OCI-LY1 (cell line): ENCODE data around the gene KCNE2.

ENCODE experiments used
- H2AFZ ChIP-seq: fragments of 200-600 bp; sonication (generic), shearing (Covaris generic); 2 replicates; pipeline ENCODE4 v1.6.0; 2014; ENCODE audit warnings: antibody characterized with exemption, mild to moderate bottlenecking, low read length
- H3F3A ChIP-seq: fragments of 200-600 bp; sonication (generic), shearing (Covaris generic); 2 replicates; pipeline ENCODE4 v1.6.0; 2014; ENCODE audit warnings: mild to moderate bottlenecking, antibody characterized with exemption, low read length, moderate library complexity; ENCODE audit not compliant: insufficient read depth
- H3K27ac ChIP-seq: fragments of 200-600 bp; sonication (generic); 2 replicates; pipeline ENCODE4 v1.5.1; 2014; ENCODE audit warnings: low read length, mixed run types, mild to moderate bottlenecking, low read depth; ENCODE audit not compliant: poor library complexity, severe bottlenecking
- H3K27me3 ChIP-seq: fragments of 200-600 bp; sonication (generic); 2 replicates; pipeline ENCODE4 v1.6.0; 2014; ENCODE audit warnings: antibody characterized with exemption, mild to moderate bottlenecking, low read length, moderate library complexity; ENCODE audit not compliant: insufficient read depth
- H3K36me3 ChIP-seq: fragments of 200-600 bp; sonication (generic); 2 replicates; pipeline ENCODE4 v1.6.1; 2014; ENCODE audit warnings: mild to moderate bottlenecking, antibody characterized with exemption, low read length, moderate library complexity, mixed read lengths; ENCODE audit not compliant: insufficient read depth
- H3K4me1 ChIP-seq: fragments of 200-600 bp; sonication (generic); 2 replicates; pipeline ENCODE4 v1.5.1; 2014; ENCODE audit warnings: mild to moderate bottlenecking, low read length, moderate library complexity; ENCODE audit not compliant: insufficient read depth, severe bottlenecking
- H3K4me2 ChIP-seq: fragments of 200-600 bp; sonication (generic), shearing (Covaris generic); 2 replicates; pipeline ENCODE4 v1.6.1; 2014; ENCODE audit warnings: low read length
- H3K4me3 ChIP-seq: fragments of 200-600 bp; sonication (generic); 2 replicates; pipeline ENCODE4 v1.5.1; 2014; ENCODE audit warnings: low read length, low read depth, mild to moderate bottlenecking, mixed read lengths; ENCODE audit not compliant: poor library complexity, severe bottlenecking
- H3K79me2 ChIP-seq: fragments of 200-600 bp; shearing (Covaris generic); 2 replicates; pipeline ENCODE4 v1.6.1; 2016; ENCODE audit warnings: mixed run types, low read length, mixed read lengths; ENCODE audit not compliant: insufficient read depth
- H3K9ac ChIP-seq: fragments of 200-600 bp; sonication (generic), shearing (Covaris generic); 2 replicates; pipeline ENCODE4 v1.6.1; 2014; ENCODE audit warnings: mild to moderate bottlenecking, low read length, mixed read lengths
- H3K9me2 ChIP-seq: fragments of 200-600 bp; sonication (generic), shearing (Covaris generic); 2 replicates; pipeline ENCODE4 v1.6.1; 2014; ENCODE audit warnings: low read depth, mild to moderate bottlenecking, low read length, mixed read lengths
- H3K9me3 ChIP-seq: fragments of 200-600 bp; shearing (Covaris generic); 2 replicates; pipeline ENCODE4 v1.6.1; 2014; ENCODE audit warnings: low read length, mixed read lengths
- H4K20me1 ChIP-seq: fragments of 200-600 bp; sonication (generic), shearing (Covaris generic); 2 replicates; pipeline ENCODE4 v1.6.0; 2016; ENCODE audit warnings: mild to moderate bottlenecking, low read length; ENCODE audit not compliant: insufficient read depth
- EZH2 ChIP-seq: fragments of 200-600 bp; sonication (generic), shearing (Covaris generic); IDR thresholded peaks from 2 replicates; pipeline ENCODE4 v1.8.0; 2017; ENCODE audit warnings: borderline replicate concordance, mixed run types, mild to moderate bottlenecking, antibody characterized with exemption, low read length, moderate library complexity, mixed read lengths
- TF ChIP-seq, protein P1 (sequence below): fragments of 200-600 bp; sonication (generic), shearing (Covaris generic); IDR thresholded peaks from 2 replicates; pipeline ENCODE4 v1.5.1; 2017; ENCODE audit warnings: mild to moderate bottlenecking, antibody characterized with exemption, low read length, moderate library complexity, mixed read lengths

The KCNE2 gene

DNA sequence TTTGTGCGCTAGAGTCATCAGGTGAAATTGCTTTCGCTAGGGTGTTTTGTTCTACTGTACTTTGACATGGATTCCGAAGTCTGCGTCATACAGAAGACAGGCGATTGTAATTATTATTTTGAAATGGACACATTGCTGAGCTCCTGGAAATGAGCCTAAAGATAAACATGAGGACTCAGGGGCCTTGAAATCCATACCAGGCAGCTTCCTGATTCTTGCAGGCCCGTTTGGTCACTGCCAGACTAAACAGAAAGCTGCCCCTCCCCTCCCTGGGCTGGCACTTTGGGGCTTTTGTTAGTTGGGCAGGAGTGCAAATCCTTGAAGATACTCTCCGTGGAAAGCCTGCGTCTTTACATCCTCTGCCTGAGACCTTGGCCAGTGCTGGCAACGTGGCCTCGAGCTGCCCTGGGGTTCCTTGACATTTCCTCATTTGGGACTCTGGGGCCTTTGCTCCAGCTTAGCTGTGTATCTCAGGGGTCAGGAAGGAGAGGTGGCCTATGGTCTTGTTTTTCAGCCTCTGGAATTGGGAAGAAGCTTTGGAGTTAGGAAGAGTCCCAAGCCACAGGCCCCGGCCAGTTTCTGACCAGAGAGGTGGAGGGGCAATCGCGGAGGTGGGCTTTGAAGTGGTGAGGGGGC lies 26.9 kb upstream of the KCNE2 start:
- H3K27ac ChIP-seq: no peak overlapping the region
- no peak overlapping the region for H2AFZ ChIP-seq
- no peak overlapping the region for H3K4me2 ChIP-seq
- no peaks in the 10 kb centered on the region for H3K9me2 ChIP-seq
- peaks cover under 1% of the 10 kb centered on the region for H3K27me3 ChIP-seq
- no peaks in the 10 kb centered on the region for H3F3A ChIP-seq
- TF ChIP-seq, protein P1, sequence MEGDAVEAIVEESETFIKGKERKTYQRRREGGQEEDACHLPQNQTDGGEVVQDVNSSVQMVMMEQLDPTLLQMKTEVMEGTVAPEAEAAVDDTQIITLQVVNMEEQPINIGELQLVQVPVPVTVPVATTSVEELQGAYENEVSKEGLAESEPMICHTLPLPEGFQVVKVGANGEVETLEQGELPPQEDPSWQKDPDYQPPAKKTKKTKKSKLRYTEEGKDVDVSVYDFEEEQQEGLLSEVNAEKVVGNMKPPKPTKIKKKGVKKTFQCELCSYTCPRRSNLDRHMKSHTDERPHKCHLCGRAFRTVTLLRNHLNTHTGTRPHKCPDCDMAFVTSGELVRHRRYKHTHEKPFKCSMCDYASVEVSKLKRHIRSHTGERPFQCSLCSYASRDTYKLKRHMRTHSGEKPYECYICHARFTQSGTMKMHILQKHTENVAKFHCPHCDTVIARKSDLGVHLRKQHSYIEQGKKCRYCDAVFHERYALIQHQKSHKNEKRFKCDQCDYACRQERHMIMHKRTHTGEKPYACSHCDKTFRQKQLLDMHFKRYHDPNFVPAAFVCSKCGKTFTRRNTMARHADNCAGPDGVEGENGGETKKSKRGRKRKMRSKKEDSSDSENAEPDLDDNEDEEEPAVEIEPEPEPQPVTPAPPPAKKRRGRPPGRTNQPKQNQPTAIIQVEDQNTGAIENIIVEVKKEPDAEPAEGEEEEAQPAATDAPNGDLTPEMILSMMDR: no peak
- TF ChIP-seq EZH2: no peak
- no peaks in the 10 kb centered on the region for H3K36me3 ChIP-seq
- no peak overlapping the region for H3K4me3 ChIP-seq
- H3K9ac ChIP-seq: no peak overlapping the region
- H3K79me2 ChIP-seq: no peaks in the 10 kb centered on the region
- H3K4me1 ChIP-seq: no peaks in the 10 kb centered on the region
- H4K20me1 ChIP-seq: no peaks in the 10 kb centered on the region
- no peaks in the 10 kb centered on the region for H3K9me3 ChIP-seq

DNA sequence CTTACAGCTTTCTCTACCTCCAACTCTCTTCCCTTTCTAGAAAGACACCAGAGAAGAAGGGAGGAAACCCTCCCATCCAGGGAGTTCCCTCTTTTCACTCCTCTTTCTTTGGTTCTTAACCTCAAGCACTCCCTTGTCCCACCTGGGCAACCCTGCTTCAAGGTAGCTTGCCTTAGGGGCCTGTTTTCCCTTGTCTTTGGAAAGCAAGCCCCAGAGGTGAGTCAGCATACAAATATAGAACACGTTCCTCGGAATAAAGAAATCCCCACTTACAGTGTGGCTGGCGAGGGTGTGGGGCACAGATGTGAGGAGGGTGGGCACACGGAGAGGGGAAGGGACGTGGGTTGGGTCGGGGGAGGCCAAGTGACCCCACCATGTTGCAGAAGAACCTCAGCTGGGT lies 26.1 kb upstream of the KCNE2 start:
- H3K4me1 ChIP-seq: no peaks in the 10 kb centered on the region
- H3K9me2 ChIP-seq: no peaks in the 10 kb centered on the region
- no peak overlapping the region for H3K4me2 ChIP-seq
- H3K9ac ChIP-seq: no peak overlapping the region
- no peaks in the 10 kb centered on the region for H3K9me3 ChIP-seq
- no peaks in the 10 kb centered on the region for H3K36me3 ChIP-seq
- no peaks in the 10 kb centered on the region for H3K79me2 ChIP-seq
- H2AFZ ChIP-seq: no peak overlapping the region
- H3K27ac ChIP-seq: no peak overlapping the region
- H3F3A ChIP-seq: no peaks in the 10 kb centered on the region
- H4K20me1 ChIP-seq: no peaks in the 10 kb centered on the region
- no peak for TF ChIP-seq EZH2
- TF ChIP-seq, protein P1: no peak
- H3K27me3 ChIP-seq: peaks cover 6% of the 10 kb centered on the region
- H3K4me3 ChIP-seq: no peak overlapping the region

DNA sequence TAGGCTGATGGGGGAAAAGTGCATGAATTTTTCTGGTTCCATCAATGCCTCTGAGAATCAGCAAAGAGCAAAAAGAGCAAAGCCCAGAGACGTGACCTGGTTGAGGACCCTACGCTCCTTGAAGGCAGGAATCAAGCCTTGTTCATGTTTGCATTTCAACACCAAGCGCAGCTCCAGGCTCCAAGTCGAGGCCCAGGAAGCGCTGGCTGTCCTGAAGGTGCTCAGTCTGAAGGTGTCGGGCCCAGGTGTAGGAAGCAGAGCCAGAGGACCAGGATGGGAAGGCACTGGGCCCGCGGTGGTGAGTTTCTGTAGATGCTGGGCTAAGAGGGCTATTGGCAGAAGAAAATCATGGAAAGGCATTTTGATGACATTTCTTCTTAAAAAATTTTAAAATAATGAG lies 25.6 kb upstream of the KCNE2 start:
- Histone ChIP-seq H3K4me1 (no peaks in the 10 kb centered on the region), H3K27me3 (peaks cover 7% of the 10 kb centered on the region), H4K20me1 (no peaks in the 10 kb centered on the region), H3K9me3 (no peaks in the 10 kb centered on the region), H3K9me2 (no peaks in the 10 kb centered on the region), H3K27ac (no peak overlapping the region), H3K36me3 (no peaks in the 10 kb centered on the region), H3F3A (no peaks in the 10 kb centered on the region), H3K79me2 (no peaks in the 10 kb centered on the region), H3K4me3 (no peak overlapping the region), H3K9ac (no peak overlapping the region), H2AFZ (no peak overlapping the region), H3K4me2 (no peak overlapping the region)
- TF ChIP-seq, protein P1: no peak
- TF ChIP-seq EZH2: no peak
